Naive thymus-derived CD4-positive, alpha-beta T cell (primary cell): Measurements from ENCODE around the gene UCK1. TPM values are rescaled to one million over a fixed set of nuclear protein-coding genes. Genes with fewer than 3 reads are reported as not detected.

Source experiments
- ATAC-seq: fragments of 150-1000 bp; cut with Tn5 transposase; 2 replicates; pipeline ENCODE4 v1.10.0; 2021; ENCODE audit warnings: mild to moderate bottlenecking, moderate library complexity
- CTCF ChIA-PET: fragments of 350-600 bp; sonication (Branson Sonifier 250); formaldehyde crosslinking; loops from one replicate; lab custom pipeline; 2021; ENCODE audit warnings: antibody characterized with exemption; lab: Charles Lee
- POLR2A ChIA-PET: fragments of 350-600 bp; sonication (Branson Sonifier 250); formaldehyde crosslinking; loops from one replicate; lab custom pipeline; 2021; ENCODE audit warnings: antibody characterized with exemption, inconsistent platforms; lab: Charles Lee
- DNase-seq, 9 donors: peaks; one replicate each; pipeline versions ENCODE4 v3.0.0 to v3.0.0-alpha.2; 2020 to 2022; ENCODE audit warnings: mixed read lengths in 1 of 9
- H3K27ac ChIP-seq: one replicate; pipeline ENCODE4 v1.7.0; 2013; ENCODE audit warnings: mild to moderate bottlenecking, low read depth, low read length, moderate library complexity
- H3K27me3 ChIP-seq, 2 donors: one replicate each; pipeline ENCODE4 v1.7.0; 2013; ENCODE audit warnings: low read length in 2 of 2, mild to moderate bottlenecking in 2 of 2, moderate library complexity in 2 of 2; ENCODE audit not compliant: control insufficient read depth in 2 of 2, insufficient read depth in 2 of 2
- H3K36me3 ChIP-seq, 3 experiments: 1 replicate in 2 of 3; 2 replicates in 1 of 3; pipeline ENCODE4 v1.7.0; 2013; ENCODE audit warnings: low read length in 3 of 3, mild to moderate bottlenecking in 3 of 3, moderate library complexity in 1 of 3; ENCODE audit not compliant: insufficient read depth in 3 of 3, control insufficient read depth in 2 of 3
- H3K4me1 ChIP-seq, 2 donors: one replicate each; pipeline ENCODE4 v1.7.0; 2013; ENCODE audit warnings: low read length in 2 of 2, mild to moderate bottlenecking in 2 of 2, moderate library complexity in 1 of 2; ENCODE audit not compliant: control insufficient read depth in 2 of 2, insufficient read depth in 2 of 2
- H3K4me3 ChIP-seq: 2 replicates; pipeline ENCODE4 v1.7.0; 2013; ENCODE audit warnings: mild to moderate bottlenecking, low read length
- H3K9me3 ChIP-seq, 3 experiments: 1 replicate in 2 of 3; 2 replicates in 1 of 3; pipeline ENCODE4 v1.7.0; 2013; ENCODE audit warnings: low read length in 3 of 3; ENCODE audit not compliant: control insufficient read depth in 2 of 3
- H3K27ac Mint-ChIP-seq, 9 donors: one replicate each; pipeline ENCODE4 v1.8.0; 2020 to 2022; ENCODE audit warnings: mixed read lengths in 9 of 9, mild to moderate bottlenecking in 8 of 9, moderate library complexity in 5 of 9, inconsistent platforms in 2 of 9
- H3K27me3 Mint-ChIP-seq, 5 donors: one replicate each; pipeline ENCODE4 v1.8.0; 2021 to 2022; ENCODE audit warnings: mixed read lengths in 5 of 5, mild to moderate bottlenecking in 1 of 5
- H3K36me3 Mint-ChIP-seq, 5 donors: one replicate each; pipeline ENCODE4 v1.8.0; 2020 to 2022; ENCODE audit warnings: mixed read lengths in 5 of 5, mild to moderate bottlenecking in 3 of 5, inconsistent platforms in 1 of 5
- H3K4me1 Mint-ChIP-seq, 7 donors: one replicate each; pipeline ENCODE4 v1.8.0; 2020 to 2022; ENCODE audit warnings: mixed read lengths in 7 of 7, mild to moderate bottlenecking in 3 of 7, inconsistent platforms in 1 of 7
- H3K4me3 Mint-ChIP-seq, 10 donors: one replicate each; pipeline ENCODE4 v1.8.0; 2020 to 2022; ENCODE audit warnings: mild to moderate bottlenecking in 10 of 10, mixed read lengths in 10 of 10, moderate library complexity in 6 of 10, inconsistent platforms in 2 of 10
- H3K9me3 Mint-ChIP-seq, 11 donors: one replicate each; pipeline ENCODE4 v1.8.0; 2020 to 2022; ENCODE audit warnings: mixed read lengths in 11 of 11, mild to moderate bottlenecking in 4 of 11, inconsistent platforms in 1 of 11, moderate library complexity in 1 of 11
- intact Hi-C, 2 donors: fragments of 100-400 bp; cut with micrococcal nuclease; formaldehyde crosslinking; loops; one replicate each; pipeline ENCODE4 v1.15.1; 2023
- polyA plus RNA-seq, 2 donors: library from polyadenylated mRNA; unstranded; fragments of 300-500 nt; fragmentation: Illumina TruSeq; gene quantifications; one replicate each; pipeline ENCODE4 v1.2.3, GENCODE V29; 2021
- total RNA-seq, 6 experiments: library from RNA in 5 of 6; stranded (reverse) in 5 of 6; gene quantifications; 1 replicate in 5 of 6; 2 replicates in 1 of 6; pipeline ENCODE4 v1.2.3 and lab custom pipeline; 2021 to 2026

UCK1 gene
- total and polyA plus RNA-seq, 7 experiments from 2014 or later = 21.2 to 40.1 (median 29.3) TPM

DNA sequence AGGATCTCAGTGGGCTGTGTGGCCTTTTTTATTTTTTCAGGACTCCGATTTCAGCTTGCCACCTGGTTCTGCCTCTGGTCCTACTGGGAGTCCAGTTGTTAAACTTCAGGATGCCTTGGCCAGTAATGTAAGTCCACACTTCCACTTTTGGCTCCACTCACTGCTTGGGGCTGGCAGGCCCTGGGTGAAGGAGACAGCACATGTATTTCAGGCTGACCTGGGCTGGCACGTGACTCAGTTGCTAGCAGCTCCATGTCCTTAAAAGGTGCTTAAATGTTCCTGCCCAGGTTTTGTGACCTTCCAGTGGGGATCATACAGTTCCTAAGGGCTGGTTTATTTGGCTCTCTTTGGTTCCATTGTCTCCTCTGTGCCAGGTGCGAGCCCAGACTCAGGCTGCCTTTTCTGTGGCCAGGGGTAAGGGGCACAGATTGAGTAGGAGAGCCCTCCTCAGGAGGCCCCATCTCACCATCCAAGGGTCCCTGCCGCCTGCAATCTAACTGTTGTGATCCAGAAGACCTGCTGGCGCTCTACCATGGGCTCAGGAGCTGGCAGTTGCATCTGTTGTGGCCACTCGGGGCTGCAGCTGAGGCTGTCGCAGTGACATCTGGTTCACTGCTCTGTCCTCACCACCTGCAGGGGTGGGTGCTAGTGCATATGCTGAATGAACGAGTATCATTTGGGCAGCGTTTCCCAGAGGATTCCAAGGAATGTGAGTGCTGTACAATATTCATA lies 47.6 kb downstream of the UCK1 start:
- peaks cover under 1 to 52% (median 21%) of the 10 kb centered on the region in 5 donors for H3K36me3 Mint-ChIP-seq
- Histone ChIP-seq H3K36me3 (peaks cover 44 to 96% (median 55%) of the 10 kb centered on the region in 3 experiments), H3K9me3 (no peaks in the 10 kb centered on the region), H3K27me3 (no peaks in the 10 kb centered on the region), H3K27ac (no peak overlapping the region), H3K4me1 (no peaks in the 10 kb centered on the region), H3K4me3 (no peak overlapping the region)
- DNase-seq (no peak), ATAC-seq (no peak)
- no peak overlapping the region for H3K4me3 Mint-ChIP-seq
- intact Hi-C loops = no loop called here
- no peaks in the 10 kb centered on the region for H3K9me3 Mint-ChIP-seq
- peaks cover 0 to 12% (median 2%) of the 10 kb centered on the region in 7 donors for H3K4me1 Mint-ChIP-seq
- no peaks in the 10 kb centered on the region for H3K27me3 Mint-ChIP-seq
- POLR2A ChIA-PET = no interaction called here
- peak overlapping the region in 3 of 9 donors; percentile 19 to 33 (median 31) for H3K27ac Mint-ChIP-seq
- CTCF ChIA-PET = interaction anchor here (0.9 kb wide), 1 partner anchor 66 kb away, joined by 3 read pairs; no protein-coding TSS in a partner anchor

DNA sequence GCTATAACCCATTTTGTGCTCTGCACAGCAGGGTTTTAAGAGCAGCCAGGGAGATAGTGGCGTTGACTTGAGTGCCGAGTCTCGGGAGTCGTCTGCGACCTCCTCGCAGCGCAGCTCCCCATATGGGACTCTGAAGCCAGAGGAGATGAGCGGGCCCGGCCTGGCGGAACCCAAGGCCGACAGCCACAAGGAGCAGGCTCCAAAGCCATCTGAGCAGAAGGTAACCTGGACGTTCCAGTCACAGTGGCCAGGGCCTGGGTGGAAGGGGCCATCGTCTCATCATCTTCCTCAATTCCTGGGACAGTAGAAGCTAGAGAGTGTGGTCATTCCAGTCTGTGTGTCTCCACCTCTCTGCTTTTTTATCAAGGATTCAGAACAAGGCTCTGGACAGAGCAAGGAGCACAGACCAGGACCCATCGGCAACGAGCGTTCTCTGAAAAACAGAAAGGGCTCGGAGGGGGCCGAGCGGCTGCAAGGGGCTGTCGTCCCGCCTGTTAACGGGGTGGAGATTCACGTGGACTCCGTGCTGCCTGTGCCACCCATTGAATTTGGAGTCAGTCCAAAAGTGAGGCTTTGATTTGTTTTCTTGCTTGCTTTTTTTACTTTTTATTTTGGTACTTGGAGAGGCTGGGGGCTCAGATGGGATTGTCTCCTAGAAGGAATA lies 48.6 kb downstream of the UCK1 start:
- CTCF ChIA-PET = interaction anchor here (6.1 kb wide), 1 partner anchor 133 kb away, joined by 45 read pairs; no protein-coding TSS in a partner anchor
- peaks cover 38 to 95% (median 58%) of the 10 kb centered on the region in 3 experiments for H3K36me3 ChIP-seq
- ATAC-seq (no peak), DNase-seq (no peak)
- intact Hi-C loops = no loop called here
- Mint-ChIP-seq H3K4me3 (no peak overlapping the region), H3K4me1 (peaks cover 0 to 10% (median 2%) of the 10 kb centered on the region in 7 donors), H3K27ac (peak overlapping the region in 3 of 9 donors; percentile 28 to 72 (median 66)), H3K36me3 (peaks cover 0 to 46% (median 19%) of the 10 kb centered on the region in 5 donors), H3K27me3 (no peaks in the 10 kb centered on the region), H3K9me3 (no peaks in the 10 kb centered on the region)
- no peaks in the 10 kb centered on the region for H3K4me1 ChIP-seq
- H3K27me3 ChIP-seq = no peaks in the 10 kb centered on the region
- no peak overlapping the region for H3K27ac ChIP-seq
- H3K9me3 ChIP-seq = no peaks in the 10 kb centered on the region
- POLR2A ChIA-PET = no interaction called here
- no peak overlapping the region for H3K4me3 ChIP-seq

DNA sequence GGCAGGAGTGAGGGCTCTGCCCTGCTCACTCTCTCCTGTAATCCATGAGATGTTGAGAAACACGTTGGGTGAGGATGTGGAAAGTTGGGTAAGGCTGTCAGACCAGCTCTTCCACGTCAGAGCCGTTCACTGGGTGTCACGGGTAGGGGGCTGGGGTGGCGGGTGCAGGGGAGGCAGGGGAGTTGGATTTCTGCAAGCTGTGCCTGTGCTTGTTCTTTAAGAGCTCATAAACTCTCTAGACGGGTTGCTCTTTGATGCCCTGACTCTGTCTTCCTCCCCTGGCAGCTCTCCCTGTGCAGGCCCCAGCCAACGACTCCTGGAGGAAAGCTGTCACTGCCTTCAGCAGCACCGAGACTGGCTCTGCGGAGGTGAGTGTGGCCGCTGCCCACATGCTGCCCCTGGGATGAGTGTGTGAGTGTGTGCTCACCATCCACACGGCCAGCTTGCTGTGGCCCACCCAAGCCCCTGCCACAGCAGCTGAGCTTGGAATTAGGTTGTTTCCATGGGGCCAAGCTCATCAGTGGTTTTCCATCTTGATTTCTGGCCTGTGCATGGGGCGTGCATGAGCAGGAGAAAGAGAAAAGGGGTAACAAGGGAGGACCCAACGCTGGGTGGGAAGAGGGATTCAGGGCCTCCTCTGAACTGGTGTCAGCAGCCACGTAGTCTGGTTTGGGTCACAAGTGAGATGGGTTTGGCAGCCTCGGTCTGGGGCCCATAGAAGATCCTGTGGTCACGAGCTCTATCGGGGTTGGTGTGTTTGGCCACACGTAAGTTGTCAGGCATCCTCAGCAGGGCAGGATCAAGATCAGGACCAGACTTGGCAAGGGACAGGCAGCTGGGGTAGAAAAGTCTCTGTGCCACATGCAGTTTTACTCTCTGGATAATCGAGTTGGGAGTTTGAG lies 49.4 kb downstream of the UCK1 start:
- peak in 1 of 9 donors; percentile 6 for DNase-seq
- ATAC-seq = no peak
- intact Hi-C loops = no loop called here
- Histone ChIP-seq H3K9me3 (no peaks in the 10 kb centered on the region), H3K4me1 (no peaks in the 10 kb centered on the region), H3K4me3 (no peak overlapping the region), H3K36me3 (peaks cover 38 to 95% (median 64%) of the 10 kb centered on the region in 3 experiments), H3K27me3 (no peaks in the 10 kb centered on the region), H3K27ac (no peak overlapping the region)
- no peaks in the 10 kb centered on the region for H3K9me3 Mint-ChIP-seq
- H3K27me3 Mint-ChIP-seq = no peaks in the 10 kb centered on the region
- CTCF ChIA-PET = interaction anchor here (6.1 kb wide), 1 partner anchor 132 kb away, joined by 45 read pairs; no protein-coding TSS in a partner anchor
- H3K4me1 Mint-ChIP-seq = peaks cover 0 to 6% (median 2%) of the 10 kb centered on the region in 7 donors
- H3K27ac Mint-ChIP-seq = peak overlapping the region in 4 of 9 donors; percentile 28 to 75 (median 69)
- H3K36me3 Mint-ChIP-seq = peaks cover 0 to 43% (median 18%) of the 10 kb centered on the region in 5 donors
- H3K4me3 Mint-ChIP-seq = no peak overlapping the region
- POLR2A ChIA-PET = interaction anchor here (0.6 to 0.8 kb wide), 3 partner anchors 19 to 264 kb away, joined by 3 to 5 read pairs (median 5); no protein-coding TSS in a partner anchor

DNA sequence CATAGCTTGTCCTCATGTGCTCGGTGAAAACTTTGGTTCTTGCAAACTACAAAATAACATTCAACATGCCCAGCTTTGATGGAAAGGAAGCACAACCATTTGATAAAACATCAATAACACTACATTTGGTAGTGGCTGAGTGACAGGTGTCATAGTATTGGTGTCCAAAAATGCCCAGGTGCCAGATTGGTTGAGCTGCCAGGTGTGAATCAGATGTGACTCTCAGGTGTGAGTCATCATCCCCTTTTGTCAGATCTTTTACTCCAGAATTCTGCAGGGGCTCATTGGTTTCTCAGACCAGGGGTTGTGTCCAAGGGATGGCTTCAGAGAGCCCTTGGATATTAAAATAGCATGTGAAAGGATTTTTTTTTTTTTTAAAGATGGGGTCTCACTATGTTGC lies 50.8 kb downstream of the UCK1 start:
- intact Hi-C loops = no loop called here
- ChIA-PET CTCF (interaction anchor here (0.6 to 6.1 kb wide), 3 partner anchors 37 to 131 kb away, joined by 3 to 45 read pairs (median 9); no protein-coding TSS in a partner anchor), POLR2A (interaction anchor here (1.0 to 1.2 kb wide), 2 partner anchors 19 to 20 kb away, joined by 4 read pairs; no protein-coding TSS in a partner anchor)
- Histone ChIP-seq H3K4me3 (no peak overlapping the region), H3K27ac (no peak overlapping the region), H3K4me1 (no peaks in the 10 kb centered on the region), H3K9me3 (no peaks in the 10 kb centered on the region), H3K27me3 (no peaks in the 10 kb centered on the region), H3K36me3 (peaks cover 34 to 95% (median 64%) of the 10 kb centered on the region in 3 experiments)
- Mint-ChIP-seq H3K4me3 (no peak overlapping the region), H3K9me3 (no peaks in the 10 kb centered on the region), H3K27ac (peak overlapping the region in 3 of 9 donors; percentile 14 to 49 (median 43)), H3K27me3 (no peaks in the 10 kb centered on the region), H3K4me1 (peaks cover 0 to 4% (median 0%) of the 10 kb centered on the region in 7 donors), H3K36me3 (peaks cover 0 to 37% (median 16%) of the 10 kb centered on the region in 5 donors)
- ATAC-seq = no peak
- DNase-seq = no peak

DNA sequence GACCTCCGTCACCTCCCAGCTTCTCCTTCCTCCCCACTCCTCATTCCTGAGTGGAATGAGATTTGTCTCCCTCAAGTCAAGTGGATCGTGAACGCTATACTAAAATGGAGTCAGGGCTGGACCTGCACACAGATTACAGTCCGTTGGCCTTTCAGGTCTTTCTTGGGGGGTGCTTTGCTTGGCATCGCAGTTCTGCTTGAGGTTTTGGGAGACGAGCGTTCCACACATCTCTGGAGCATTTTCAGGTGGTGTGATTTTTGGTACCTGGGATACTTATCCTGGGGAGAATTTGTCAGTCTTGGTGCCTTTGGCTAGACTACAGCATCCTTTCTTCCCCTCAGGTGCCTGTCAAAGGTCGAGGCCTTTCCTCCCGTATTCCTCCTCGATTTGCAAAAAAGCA lies 52.2 kb downstream of the UCK1 start:
- no peak overlapping the region for H3K4me3 ChIP-seq
- POLR2A ChIA-PET = interaction anchor here (1.0 kb wide), 1 partner anchor 20 kb away, joined by 4 read pairs; no protein-coding TSS in a partner anchor
- ATAC-seq (no peak), DNase-seq (no peak)
- H3K27ac ChIP-seq = no peak overlapping the region
- Mint-ChIP-seq H3K36me3 (peaks cover 7 to 44% (median 16%) of the 10 kb centered on the region in 5 donors), H3K27me3 (no peaks in the 10 kb centered on the region), H3K4me1 (peaks cover 0 to 8% (median 3%) of the 10 kb centered on the region in 7 donors), H3K9me3 (no peaks in the 10 kb centered on the region), H3K4me3 (no peak overlapping the region), H3K27ac (peak overlapping the region in 2 of 9 donors; percentile 52 to 71)
- no peaks in the 10 kb centered on the region for H3K9me3 ChIP-seq
- H3K4me1 ChIP-seq = no peaks in the 10 kb centered on the region
- no peaks in the 10 kb centered on the region for H3K27me3 ChIP-seq
- peaks cover 25 to 95% (median 64%) of the 10 kb centered on the region in 3 experiments for H3K36me3 ChIP-seq
- intact Hi-C loops = loop anchor here (1.0 to 5.0 kb wide), 5 partner anchors 71 to 129 kb away; no protein-coding TSS in a partner anchor
- CTCF ChIA-PET = interaction anchor here (0.8 to 6.1 kb wide), 4 partner anchors 20 to 129 kb away, joined by 3 to 45 read pairs (median 3); no protein-coding TSS in a partner anchor
